MM.1S (cell line): ENCODE results near the gene RPS21.

Source experiments
- EZH2 ChIP-seq: fragments of 300-600 bp; sonication (generic); optimal IDR thresholded peaks from 2 replicates; pipeline ENCODE3; 2017; ENCODE audit warnings: low read depth, mild to moderate bottlenecking, antibody characterized with exemption, low read length, mixed read lengths
- TF ChIP-seq, protein P1 (sequence below): fragments of 300-600 bp; sonication (generic); IDR thresholded peaks from 2 replicates; pipeline ENCODE4 v1.5.1; 2016; ENCODE audit warnings: antibody characterized with exemption, low read length, mixed read lengths

DNA sequence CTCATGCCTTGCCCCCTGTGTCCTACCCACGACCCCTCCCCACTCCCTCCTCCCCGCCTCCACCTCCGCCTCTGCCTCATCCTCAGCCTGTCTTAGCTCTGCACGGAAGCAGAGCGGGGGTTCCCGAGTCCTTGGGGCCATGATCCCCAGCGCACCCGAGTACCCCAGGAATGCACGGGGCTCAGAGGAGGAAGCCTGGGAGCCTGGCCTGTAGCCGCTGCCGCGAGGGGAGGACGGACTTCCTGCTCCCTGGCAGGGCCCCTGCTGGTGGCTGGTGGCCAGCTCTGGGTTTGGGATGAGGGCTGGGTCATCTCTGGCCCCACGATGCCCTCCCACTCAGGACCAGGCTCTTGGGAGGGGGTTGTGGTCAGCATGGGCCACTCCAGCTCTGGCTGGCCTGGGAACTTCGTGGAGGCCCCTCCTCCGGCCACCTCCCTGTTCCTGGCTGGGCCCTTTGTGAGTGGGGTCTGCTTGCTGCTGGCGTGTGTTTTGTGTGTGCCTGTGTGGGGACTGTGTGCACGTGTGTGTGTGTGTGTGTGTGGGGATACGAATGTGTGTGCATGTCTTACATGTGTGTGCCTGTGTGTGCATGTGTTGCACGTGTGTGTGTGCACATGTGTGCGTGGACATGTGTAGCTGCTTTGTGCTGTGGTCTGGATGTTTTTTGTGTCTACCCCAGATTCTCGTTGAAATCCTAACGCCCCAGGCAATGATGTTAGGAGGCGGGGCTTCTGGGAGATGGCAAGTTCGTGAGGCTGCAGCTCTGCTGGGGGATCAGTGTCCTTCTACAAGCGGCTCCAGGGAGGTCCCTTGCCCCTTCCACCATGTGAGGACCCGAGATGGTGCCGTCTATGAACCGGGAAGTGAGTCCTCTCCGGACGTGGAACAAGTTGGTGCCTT, 41.7 kb downstream of the RPS21 start:
- TF ChIP-seq EZH2, result no peak
- TF ChIP-seq, protein P1, sequence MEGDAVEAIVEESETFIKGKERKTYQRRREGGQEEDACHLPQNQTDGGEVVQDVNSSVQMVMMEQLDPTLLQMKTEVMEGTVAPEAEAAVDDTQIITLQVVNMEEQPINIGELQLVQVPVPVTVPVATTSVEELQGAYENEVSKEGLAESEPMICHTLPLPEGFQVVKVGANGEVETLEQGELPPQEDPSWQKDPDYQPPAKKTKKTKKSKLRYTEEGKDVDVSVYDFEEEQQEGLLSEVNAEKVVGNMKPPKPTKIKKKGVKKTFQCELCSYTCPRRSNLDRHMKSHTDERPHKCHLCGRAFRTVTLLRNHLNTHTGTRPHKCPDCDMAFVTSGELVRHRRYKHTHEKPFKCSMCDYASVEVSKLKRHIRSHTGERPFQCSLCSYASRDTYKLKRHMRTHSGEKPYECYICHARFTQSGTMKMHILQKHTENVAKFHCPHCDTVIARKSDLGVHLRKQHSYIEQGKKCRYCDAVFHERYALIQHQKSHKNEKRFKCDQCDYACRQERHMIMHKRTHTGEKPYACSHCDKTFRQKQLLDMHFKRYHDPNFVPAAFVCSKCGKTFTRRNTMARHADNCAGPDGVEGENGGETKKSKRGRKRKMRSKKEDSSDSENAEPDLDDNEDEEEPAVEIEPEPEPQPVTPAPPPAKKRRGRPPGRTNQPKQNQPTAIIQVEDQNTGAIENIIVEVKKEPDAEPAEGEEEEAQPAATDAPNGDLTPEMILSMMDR, result no peak
